ENCODE data around the gene USP1. TPM values are rescaled to one million over a fixed set of nuclear protein-coding genes. Genes with fewer than 3 reads are reported as not detected.

Gene USP1
- total and polyA plus RNA-seq, 10 of the 15 experiments (the other 5 are each of a cell fraction or from before 2014, with no cell fraction given) = 25.6 to 77.9 (median 48.1) TPM

GRCh38 chr1:62434618-62435001 is 2.2 kb upstream of the USP1 start:
- Histone ChIP-seq H3K9ac (ENCODE audit: control insufficient read depth, insufficient read depth, low read length) (no peak overlapping the region), H3K4me1 (ENCODE audit: control insufficient read depth, insufficient read depth, low read length) (no peaks in the 10 kb centered on the region), H2AFZ (ENCODE audit: control insufficient read depth, low read depth, low read length) (no peak overlapping the region), H3K27me3 (replicated peaks in 1 of 2; ENCODE audit: control insufficient read depth in 2 of 2, insufficient read depth in 2 of 2, low read length in 1 of 2) (no peaks in the 10 kb centered on the region), H3K36me3 (ENCODE audit: control insufficient read depth in 2 of 2, insufficient read depth in 2 of 2, low read length in 1 of 2) (no peaks in the 10 kb centered on the region), H3K27ac (ENCODE audit: control insufficient read depth, insufficient read depth) (no peak overlapping the region), H4K20me1 (ENCODE audit: control insufficient read depth, insufficient read depth) (no peaks in the 10 kb centered on the region), H3K9me3 (replicated peaks; ENCODE audit: control insufficient read depth, insufficient read depth, low read length) (no peaks in the 10 kb centered on the region; the same call in 2 of the 3 replicates), H3K4me2 (ENCODE audit: control insufficient read depth, insufficient read depth) (no peak overlapping the region; the same call in 1 of the 2 replicates), H3K79me2 (ENCODE audit: control insufficient read depth, insufficient read depth, low read length) (peaks cover 30% of the 10 kb centered on the region), H3K4me3 (no peak overlapping the region)
- no peak for DNase-seq (ENCODE audit: low read depth, low spot score)
- FAIRE-seq = no peak
- ChIA-PET RAD21 (ENCODE audit: unreplicated experiment) (interaction anchor here (0.6 to 1.8 kb wide), 2 partner anchors 104 to 312 kb away, joined by 3 to 8 read pairs; no protein-coding TSS in a partner anchor), POLR2A (no interaction called here), SMC1A (ENCODE audit: uncharacterized antibody, unreplicated experiment) (interaction anchor here (1.1 kb wide), 1 partner anchor 312 kb away, joined by 3 read pairs; no protein-coding TSS in a partner anchor), CTCF (interaction anchor here (1.2 to 3.0 kb wide), 2 partner anchors 259 to 312 kb away, joined by 3 to 13 read pairs; no protein-coding TSS in a partner anchor)
- WGBS (ENCODE audit: insufficient coverage, insufficient replicate concordance, low lambda C conversion rate, missing lambda C conversion rate) = 89% methylated on average over 12 of the region's 12 CpGs
- TF ChIP-seq BHLHE40 (IDR thresholded peaks at IDR 0.05; ENCODE audit: borderline replicate concordance in 1 of 2, low read depth in 2 of 2, low read length in 1 of 2) (peak in 1 of 2 experiments; percentile 33; a peak in 1 of 4 replicates), ZSCAN29 (IDR thresholded peaks at IDR 0.05) (no peak)
- in situ Hi-C loops (cut with MboI) = no loop called here
- intact Hi-C loops (cut with micrococcal nuclease; ENCODE audit: unreplicated experiment) = loop anchor here (5.0 kb wide), 3 partner anchors 188 to 353 kb away; no protein-coding TSS in a partner anchor
- no peak for ATAC-seq
- no TSS peak for BruUV-seq (replicated peaks)

- intact Hi-C loops (cut with micrococcal nuclease; ENCODE audit: unreplicated experiment) = loop anchor here (2.0 to 5.0 kb wide), 4 partner anchors 187 to 352 kb away; partner anchors contain the start of gene DOCK7
- TF ChIP-seq CBFB (IDR thresholded peaks at IDR 0.05; ENCODE audit: low read depth) (no peak), CEBPZ (IDR thresholded peaks at IDR 0.05; ENCODE audit: low read depth, low read length) (no peak), E2F8 (IDR thresholded peaks at IDR 0.05; ENCODE audit: low read depth, partially characterized antibody) (peak; percentile 36), MTA2 (IDR thresholded peaks at IDR 0.05; ENCODE audit: low read depth) (no peak), ZSCAN29 (IDR thresholded peaks at IDR 0.05) (no peak), EED (IDR thresholded peaks at IDR 0.05; ENCODE audit: low read depth) (peak; percentile 75), DPF2 (IDR thresholded peaks at IDR 0.05) (peak; percentile 91)
These were observed 1.4 kb upstream of the USP1 start for GRCh38 chr1:62435231-62436038.

More at GRCh38 chr1:62435231-62436038, 1.4 kb upstream of the USP1 start:
- Histone ChIP-seq H3K4me2 (ENCODE audit: control insufficient read depth, insufficient read depth) (peak overlapping the region; percentile 84), H2AFZ (ENCODE audit: control insufficient read depth, low read depth, low read length) (peak overlapping the region; percentile 74), H4K20me1 (ENCODE audit: control insufficient read depth, insufficient read depth) (no peaks in the 10 kb centered on the region), H3K27me3 (replicated peaks in 1 of 2; ENCODE audit: control insufficient read depth in 2 of 2, insufficient read depth in 2 of 2, low read length in 1 of 2) (no peaks in the 10 kb centered on the region), H3K9me3 (replicated peaks; ENCODE audit: control insufficient read depth, insufficient read depth, low read length) (no peaks in the 10 kb centered on the region; the same call in 2 of the 3 replicates), H3K36me3 (ENCODE audit: control insufficient read depth in 2 of 2, insufficient read depth in 2 of 2, low read length in 1 of 2) (no peaks in the 10 kb centered on the region), H3K9ac (ENCODE audit: control insufficient read depth, insufficient read depth, low read length) (peak overlapping the region; percentile 89), H3K27ac (ENCODE audit: control insufficient read depth, insufficient read depth) (peak overlapping the region; percentile 95), H3K79me2 (ENCODE audit: control insufficient read depth, insufficient read depth, low read length) (peaks cover 38% of the 10 kb centered on the region), H3K4me1 (ENCODE audit: control insufficient read depth, insufficient read depth, low read length) (no peaks in the 10 kb centered on the region), H3K4me3 (peak overlapping the region; percentile 74)
- ATAC-seq (no peak), FAIRE-seq (no peak), DNase-seq (ENCODE audit: low read depth, low spot score) (no peak)
- RAD21 ChIA-PET (ENCODE audit: unreplicated experiment) = interaction anchor here (0.6 to 1.8 kb wide), 6 partner anchors 20 to 710 kb away, joined by 3 to 8 read pairs (median 3); partner anchors contain the start of gene DOCK7
- SMC1A ChIA-PET (ENCODE audit: uncharacterized antibody, unreplicated experiment) = interaction anchor here (0.7 to 1.5 kb wide), 6 partner anchors 8 to 311 kb away, joined by 3 to 6 read pairs (median 3); no protein-coding TSS in a partner anchor
- CTCF ChIA-PET = interaction anchor here (0.8 to 3.0 kb wide), 4 partner anchors 11 to 311 kb away, joined by 3 to 13 read pairs (median 4); no protein-coding TSS in a partner anchor
- TSS peak; percentile 97 for BruUV-seq (replicated peaks)
- in situ Hi-C loops (cut with MboI) = no loop called here
- POLR2A ChIA-PET = interaction anchor here (0.9 to 1.5 kb wide), 4 partner anchors 12 to 310 kb away, joined by 3 to 4 read pairs (median 3); no protein-coding TSS in a partner anchor
- WGBS (ENCODE audit: insufficient coverage, insufficient replicate concordance, low lambda C conversion rate, missing lambda C conversion rate) = 54% methylated on average over 31 of the region's 31 CpGs
